Loucy (cell line): ENCODE data around the gene MRPS35.

ENCODE experiments used
- H2AFZ ChIP-seq: fragments of 200-600 bp; sonication (generic); 2 replicates; pipeline ENCODE4 v1.6.0; 2016; ENCODE audit warnings: antibody characterized with exemption, mild to moderate bottlenecking, low read length, moderate library complexity
- H3F3A ChIP-seq: fragments of 200-600 bp; 2 replicates; pipeline ENCODE4 v1.6.0; 2016; ENCODE audit warnings: antibody characterized with exemption, low read depth, mild to moderate bottlenecking
- H3K27me3 ChIP-seq: fragments of 200-600 bp; sonication (generic); 2 replicates; pipeline ENCODE4 v1.6.1; 2014; ENCODE audit warnings: low read length, mild to moderate bottlenecking; ENCODE audit not compliant: insufficient read depth, poor library complexity, severe bottlenecking
- H3K36me3 ChIP-seq: fragments of 200-600 bp; sonication (generic); 2 replicates; pipeline ENCODE4 v1.6.1; 2016; ENCODE audit warnings: low read length; ENCODE audit not compliant: insufficient read depth
- H3K4me1 ChIP-seq: fragments of 200-600 bp; sonication (generic); 2 replicates; pipeline ENCODE4 v1.5.1; 2014; ENCODE audit warnings: low read length, mild to moderate bottlenecking; ENCODE audit not compliant: insufficient read depth, poor library complexity, severe bottlenecking
- H3K4me2 ChIP-seq: fragments of 200-600 bp; sonication (generic); 2 replicates; pipeline ENCODE4 v1.6.0; 2014; ENCODE audit warnings: antibody characterized with exemption, low read length, low read depth, mild to moderate bottlenecking; ENCODE audit not compliant: poor library complexity, severe bottlenecking
- H3K4me3 ChIP-seq: fragments of 200-600 bp; sonication (generic); 2 replicates; pipeline ENCODE4 v1.5.1; 2014; ENCODE audit warnings: low read length, mild to moderate bottlenecking, mixed read lengths; ENCODE audit not compliant: poor library complexity, severe bottlenecking
- H3K79me2 ChIP-seq: fragments of 200-600 bp; sonication (generic); 2 replicates; pipeline ENCODE4 v1.6.1; 2014; ENCODE audit warnings: low read length; ENCODE audit not compliant: insufficient read depth
- H3K9ac ChIP-seq: fragments of 200-600 bp; sonication (generic); 2 replicates; pipeline ENCODE4 v1.6.0; 2014; ENCODE audit warnings: mild to moderate bottlenecking, low read depth, low read length, moderate library complexity; ENCODE audit not compliant: poor library complexity, severe bottlenecking
- H3K9me2 ChIP-seq: fragments of 200-600 bp; sonication (generic); replicated peaks from 2 replicates; pipeline ENCODE4 v1.6.1; 2016; ENCODE audit warnings: low read depth, low read length, mixed read lengths
- H3K9me3 ChIP-seq: fragments of 200-600 bp; sonication (generic); 2 replicates; pipeline ENCODE4 v1.6.1; 2014; ENCODE audit warnings: mild to moderate bottlenecking, antibody characterized with exemption, low read length, low read depth; ENCODE audit not compliant: insufficient read depth
- H4K20me1 ChIP-seq: fragments of 200-600 bp; sonication (generic); 2 replicates; pipeline ENCODE4 v1.6.0; 2014; ENCODE audit warnings: antibody characterized with exemption, low read length, mild to moderate bottlenecking; ENCODE audit not compliant: insufficient read depth, poor library complexity, severe bottlenecking
- CTCF ChIP-seq: fragments of 200-600 bp; sonication (generic); conservative IDR thresholded peaks from 2 replicates; pipeline ENCODE4 v1.5.1; 2014; ENCODE audit warnings: mild to moderate bottlenecking, antibody characterized with exemption, low read length
- EZH2phosphoT487 ChIP-seq: fragments of 200-600 bp; IDR thresholded peaks from 2 replicates; pipeline ENCODE4 v1.6.1; 2018; ENCODE audit warnings: antibody characterized with exemption, mild to moderate bottlenecking, moderate library complexity, borderline replicate concordance

MRPS35 gene

GRCh38 chr12:27781680-27782079 is 71.0 kb downstream of the MRPS35 start:
- peak overlapping the region; percentile 100 for H3K4me2 ChIP-seq
- H3K36me3 ChIP-seq: no peaks in the 10 kb centered on the region
- H3K4me3 ChIP-seq: peak overlapping the region; percentile 99
- H3K9me2 ChIP-seq: no peaks in the 10 kb centered on the region
- H3K79me2 ChIP-seq: peaks cover 64% of the 10 kb centered on the region
- H3K9me3 ChIP-seq: no peaks in the 10 kb centered on the region
- H4K20me1 ChIP-seq: peaks cover 26% of the 10 kb centered on the region
- H3K4me1 ChIP-seq: peaks cover 41% of the 10 kb centered on the region
- H3K27me3 ChIP-seq: no peaks in the 10 kb centered on the region
- no peak overlapping the region for H2AFZ ChIP-seq
- H3K9ac ChIP-seq: peak overlapping the region; percentile 99
- peaks cover 7% of the 10 kb centered on the region; the same call in 1 of the 2 replicates for H3F3A ChIP-seq
- TF ChIP-seq CTCF: no peak
- TF ChIP-seq EZH2phosphoT487: no peak

- Histone ChIP-seq H3K9me3 (no peaks in the 10 kb centered on the region), H3K4me2 (peak overlapping the region; percentile 100), H3K9ac (peak overlapping the region; percentile 99), H3K4me1 (peaks cover 44% of the 10 kb centered on the region), H3K79me2 (peaks cover 71% of the 10 kb centered on the region), H2AFZ (no peak overlapping the region), H3K4me3 (peak overlapping the region; percentile 99), H3K9me2 (no peaks in the 10 kb centered on the region), H3F3A (peaks cover under 1% of the 10 kb centered on the region; the same call in 1 of the 2 replicates), H4K20me1 (peaks cover 26% of the 10 kb centered on the region), H3K36me3 (no peaks in the 10 kb centered on the region), H3K27me3 (no peaks in the 10 kb centered on the region)
- TF ChIP-seq EZH2phosphoT487 (no peak), CTCF (no peak)
These were observed 71.8 kb downstream of the MRPS35 start for GRCh38 chr12:27782481-27782880.

GRCh38 chr12:27785882-27786570 is 75.4 kb downstream of the MRPS35 start:
- Histone ChIP-seq H2AFZ (no peak overlapping the region), H3K9me3 (no peaks in the 10 kb centered on the region), H3K4me1 (peaks cover 59% of the 10 kb centered on the region), H3K36me3 (no peaks in the 10 kb centered on the region; the same call in 1 of the 2 replicates), H3K4me2 (peak overlapping the region; percentile 100), H3K9me2 (no peaks in the 10 kb centered on the region), H3F3A (no peaks in the 10 kb centered on the region), H3K27me3 (no peaks in the 10 kb centered on the region), H3K4me3 (peak overlapping the region; percentile 53), H4K20me1 (peaks cover 40% of the 10 kb centered on the region), H3K79me2 (peaks cover 85% of the 10 kb centered on the region), H3K9ac (no peak overlapping the region)
- no peak for TF ChIP-seq CTCF
- TF ChIP-seq EZH2phosphoT487: no peak
